ENCODE data around the gene UBE2J2.

Gene UBE2J2

DNA sequence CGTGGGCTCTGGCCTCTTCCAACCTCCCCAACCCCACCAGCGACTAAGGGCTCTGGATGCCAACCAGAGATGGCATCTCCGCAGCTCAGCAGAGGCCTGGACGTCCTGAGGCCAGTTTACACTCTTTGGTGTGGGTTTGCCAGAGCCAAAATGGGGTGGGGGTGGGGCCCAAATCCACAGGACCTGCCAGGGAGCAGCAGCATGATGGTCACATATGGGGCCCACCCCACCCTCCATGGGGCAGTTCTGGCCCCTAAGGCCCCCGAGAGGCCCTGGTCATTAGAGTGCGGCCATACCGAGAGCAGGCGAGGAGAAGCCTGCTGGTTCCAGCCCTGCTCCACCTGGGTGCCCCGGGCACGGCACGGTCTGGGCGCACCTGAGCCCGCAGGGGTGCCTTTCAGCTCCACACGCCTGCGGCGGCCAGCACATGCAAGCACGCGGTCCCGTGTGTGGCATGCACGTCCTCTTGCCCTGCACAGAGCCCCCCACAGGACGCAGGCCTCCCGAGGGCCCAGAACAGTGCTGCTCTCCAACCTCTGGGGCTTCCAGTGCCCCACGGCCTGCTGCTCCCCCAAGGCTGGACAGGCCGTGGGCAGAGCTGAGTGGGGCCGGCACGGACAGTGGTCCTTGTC lies 31.9 kb downstream of the UBE2J2 start:
- no peak for DNase-seq (ENCODE audit: low read depth in 4 of 4, low spot score in 1 of 4)

DNA sequence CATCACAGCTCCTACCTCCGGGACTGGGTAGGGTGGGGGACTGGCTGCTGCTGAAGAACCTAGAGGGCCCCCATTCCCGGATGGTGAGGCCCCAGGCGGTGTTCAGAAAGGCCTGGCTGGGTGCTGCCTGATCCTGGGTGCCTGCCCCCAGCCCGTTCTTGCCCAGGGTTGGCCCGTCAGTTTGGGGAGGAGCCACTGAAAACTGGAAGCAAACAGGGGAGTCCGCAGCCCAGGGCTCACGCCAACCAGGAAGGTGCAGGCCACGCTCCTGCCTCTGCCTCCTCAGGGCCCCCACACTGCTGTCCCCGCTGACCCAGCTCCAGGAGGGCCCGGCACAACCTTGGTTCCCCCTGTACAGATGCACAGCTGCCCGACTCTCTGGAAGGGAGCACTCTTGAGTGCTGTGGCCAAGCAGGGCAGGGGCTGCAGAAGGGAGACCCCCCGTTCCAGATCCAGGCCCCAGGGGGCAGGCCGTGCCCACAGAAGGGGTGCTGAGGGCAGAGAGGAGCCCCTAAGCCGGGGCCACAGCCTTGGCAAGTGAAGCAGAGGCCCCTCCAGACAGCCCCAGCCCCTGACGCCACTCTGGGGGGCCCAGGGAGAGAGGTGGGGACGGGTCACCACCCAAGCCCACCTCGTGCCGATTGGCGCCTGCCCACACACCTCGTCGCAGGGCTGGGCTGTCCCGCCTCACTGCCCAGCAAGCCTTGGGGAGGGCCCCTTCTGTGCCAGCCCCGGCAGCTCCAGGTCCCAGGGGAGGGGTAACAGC lies 32.6 kb downstream of the UBE2J2 start:
- DNase-seq (ENCODE audit: low read depth in 4 of 4, low spot score in 1 of 4), result no peak

DNA sequence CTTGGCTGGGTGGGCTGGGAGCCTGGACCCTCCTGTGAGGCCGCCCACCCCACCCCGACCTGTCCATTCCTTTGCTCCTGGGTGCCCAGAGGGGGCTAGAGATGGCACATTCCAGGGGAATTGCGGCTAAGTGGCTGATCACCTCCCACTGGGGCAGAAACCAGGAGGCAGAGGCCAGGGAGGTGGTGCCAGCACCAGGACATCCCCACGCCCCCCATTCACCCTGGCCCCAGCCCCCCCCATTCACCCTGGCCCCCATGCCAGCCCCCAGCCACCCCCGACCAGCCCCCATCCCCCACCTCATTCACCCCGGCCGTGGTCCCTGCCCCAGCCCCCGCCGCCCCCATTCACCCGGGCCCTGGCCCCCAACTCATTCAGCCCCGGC lies 33.3 kb downstream of the UBE2J2 start:
- no peak for DNase-seq (ENCODE audit: low read depth in 4 of 4, low spot score in 1 of 4)

DNA sequence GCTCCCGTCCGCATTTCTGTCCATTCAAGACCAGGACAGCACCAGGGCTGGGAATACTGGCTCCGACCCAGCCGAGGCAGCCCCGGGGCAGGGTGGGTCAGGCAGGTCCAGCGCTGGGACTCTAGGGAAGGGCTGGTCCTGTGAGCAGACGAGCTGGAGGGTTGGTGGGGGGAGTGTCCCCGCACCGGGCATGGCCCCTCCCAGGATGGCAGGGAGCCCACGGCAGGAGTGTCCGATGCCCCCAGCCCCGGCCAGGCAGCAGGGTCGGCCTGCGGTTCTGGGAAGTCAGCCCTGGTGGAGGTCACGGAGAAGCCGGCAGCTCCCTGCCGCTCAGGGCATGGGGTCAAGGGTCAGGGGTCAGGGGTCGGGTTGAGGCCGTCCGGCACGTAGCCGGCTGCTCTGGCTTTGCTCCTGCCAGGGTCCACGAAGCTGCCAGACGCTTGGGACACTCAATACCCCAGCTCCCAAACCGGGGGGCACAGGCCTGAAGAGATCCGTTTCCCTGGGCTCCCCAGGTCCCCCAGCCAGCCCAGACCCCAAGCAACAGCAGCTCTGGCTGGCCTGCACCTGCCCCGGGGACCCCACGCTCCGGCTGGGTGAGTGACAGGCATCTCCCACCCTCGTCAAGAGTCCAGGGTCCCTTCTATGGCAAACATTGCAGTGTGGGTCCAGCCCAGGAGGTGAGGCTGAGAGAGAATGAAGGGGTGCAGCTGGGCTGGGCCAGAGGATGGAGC lies 33.9 kb downstream of the UBE2J2 start:
- DNase-seq (ENCODE audit: low read depth in 4 of 4, low spot score in 1 of 4), result no peak

DNA sequence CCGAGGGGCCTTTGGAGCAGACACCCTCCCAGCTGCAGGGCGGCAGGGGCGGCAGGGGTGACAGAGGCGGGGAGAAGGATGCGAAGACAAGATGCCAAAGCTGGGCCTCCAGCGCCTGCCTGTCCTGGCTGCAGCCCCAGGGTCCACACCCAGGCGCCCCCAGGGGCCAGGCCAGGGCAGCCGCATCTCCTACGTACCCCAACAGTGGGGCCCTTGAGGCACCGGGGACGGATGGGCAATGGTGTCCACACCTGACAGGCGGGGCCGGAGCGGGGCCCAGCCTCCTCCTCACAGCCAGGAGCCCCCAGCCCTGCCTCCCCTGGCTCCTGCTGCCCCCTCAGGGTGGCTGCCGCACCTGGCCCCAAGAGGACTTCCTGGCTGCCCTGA lies 34.4 kb downstream of the UBE2J2 start:
- DNase-seq (ENCODE audit: low read depth in 4 of 4, low spot score in 1 of 4), result no peak

DNA sequence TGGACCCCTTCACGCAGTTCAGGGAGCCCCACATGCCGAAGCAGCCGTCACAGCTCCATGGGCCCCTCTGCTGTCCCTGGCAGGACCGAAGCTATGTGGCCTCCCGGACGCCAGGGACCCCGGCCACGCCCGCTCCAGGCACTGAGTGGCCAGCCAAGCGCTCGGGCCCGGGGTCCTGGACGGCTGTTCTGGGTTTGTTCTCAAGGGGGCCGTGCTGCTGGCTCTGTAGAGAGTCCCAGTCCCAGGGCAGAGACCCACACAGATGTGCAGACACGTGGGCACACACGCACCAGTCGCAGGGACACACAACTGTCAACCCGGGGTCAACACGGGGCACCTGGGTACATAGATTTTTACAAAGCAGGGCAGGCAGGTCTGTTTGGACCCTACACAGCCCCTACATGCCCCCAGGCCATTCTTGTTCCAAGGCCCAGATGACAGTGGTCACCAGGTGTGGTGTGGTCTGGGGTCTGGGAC lies 34.9 kb downstream of the UBE2J2 start:
- no peak for DNase-seq (ENCODE audit: low read depth in 4 of 4, low spot score in 1 of 4)

DNA sequence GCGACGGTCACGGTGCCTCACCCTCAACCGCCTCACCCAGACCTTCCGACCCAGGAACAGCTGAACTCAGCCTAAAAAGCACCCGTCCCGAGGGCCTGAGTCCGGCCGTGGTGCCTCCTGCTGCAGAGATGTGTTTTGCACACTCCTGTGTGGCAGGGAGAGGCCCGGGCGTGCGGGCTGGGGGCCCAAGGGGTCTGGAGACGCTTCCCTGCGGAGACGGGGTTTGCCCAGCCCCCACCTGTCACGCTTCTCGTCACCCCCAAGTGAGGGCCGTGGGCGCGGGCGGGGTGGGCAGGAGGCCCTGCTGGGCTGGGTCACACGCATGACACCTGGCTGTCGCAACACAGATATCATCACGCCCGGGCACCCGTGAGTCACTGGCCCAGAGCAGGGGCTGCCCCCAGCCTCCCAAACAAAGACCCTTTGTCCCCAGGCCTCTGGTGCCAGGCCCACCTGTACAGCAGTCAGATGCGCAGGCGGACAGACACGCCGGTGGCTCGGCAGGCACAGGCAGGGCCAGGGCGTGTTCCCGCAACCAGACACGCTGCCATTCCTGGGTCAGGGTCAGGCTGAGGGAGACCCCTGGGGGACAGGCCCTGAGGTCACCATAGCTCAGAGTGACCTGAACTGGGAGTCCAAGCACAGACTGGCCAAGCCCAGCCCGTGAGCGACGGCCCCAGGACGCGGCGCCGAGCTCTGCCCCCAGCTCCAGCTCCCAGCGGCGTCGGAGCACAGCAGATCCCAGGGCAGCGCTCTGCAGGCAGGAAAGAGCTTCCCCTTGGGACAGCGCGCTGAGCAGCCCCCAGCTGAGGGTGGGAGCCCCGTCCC lies 35.6 kb downstream of the UBE2J2 start:
- no peak for DNase-seq (ENCODE audit: low read depth in 4 of 4, low spot score in 1 of 4)

DNA sequence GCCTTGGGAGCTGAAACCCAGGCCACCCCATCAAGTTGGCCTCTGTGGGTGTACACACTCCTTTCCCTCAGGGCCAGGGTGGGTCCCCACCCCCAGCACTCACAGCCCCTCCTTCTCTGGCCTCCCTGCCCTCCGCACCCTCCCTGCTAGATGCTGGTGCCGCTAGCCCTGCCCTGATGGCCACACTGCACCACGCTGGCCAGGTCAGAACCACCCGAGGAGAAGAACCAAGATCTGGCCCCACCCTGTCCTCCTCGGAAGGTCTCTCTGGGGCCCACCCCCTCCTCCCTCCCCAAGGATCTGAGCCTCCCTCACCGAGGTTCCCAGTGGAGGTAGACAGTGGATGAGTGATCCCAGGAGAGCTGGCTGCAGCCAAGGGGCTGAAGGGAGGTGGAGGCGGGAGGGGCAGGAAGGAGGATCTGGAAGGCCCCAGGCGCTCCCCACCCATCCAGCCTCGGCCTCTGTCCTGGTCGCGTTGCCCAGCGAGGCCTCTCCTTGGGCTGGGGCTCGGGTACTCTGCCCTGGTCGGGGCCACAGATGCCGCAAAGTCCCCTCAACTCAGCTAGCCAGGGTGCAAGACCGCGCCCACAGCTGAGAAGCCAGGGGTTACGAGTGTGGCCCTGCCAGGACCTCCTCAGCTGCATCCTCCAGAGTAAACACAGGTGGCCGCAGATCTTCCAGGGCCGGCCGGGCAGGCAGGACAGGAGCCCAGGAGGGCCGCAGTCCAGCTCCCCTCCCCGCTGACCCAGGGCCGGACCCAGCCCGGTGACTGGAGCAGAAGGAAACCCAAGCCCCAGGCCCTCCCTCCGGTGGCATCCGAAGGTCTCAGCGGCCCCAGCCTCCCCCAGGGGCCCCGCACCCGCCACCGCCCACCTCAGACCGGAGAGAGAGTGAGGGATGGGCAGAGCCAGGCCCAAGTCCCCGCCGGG lies 36.4 kb downstream of the UBE2J2 start:
- no peak for DNase-seq (ENCODE audit: low read depth in 4 of 4, low spot score in 1 of 4)

DNA sequence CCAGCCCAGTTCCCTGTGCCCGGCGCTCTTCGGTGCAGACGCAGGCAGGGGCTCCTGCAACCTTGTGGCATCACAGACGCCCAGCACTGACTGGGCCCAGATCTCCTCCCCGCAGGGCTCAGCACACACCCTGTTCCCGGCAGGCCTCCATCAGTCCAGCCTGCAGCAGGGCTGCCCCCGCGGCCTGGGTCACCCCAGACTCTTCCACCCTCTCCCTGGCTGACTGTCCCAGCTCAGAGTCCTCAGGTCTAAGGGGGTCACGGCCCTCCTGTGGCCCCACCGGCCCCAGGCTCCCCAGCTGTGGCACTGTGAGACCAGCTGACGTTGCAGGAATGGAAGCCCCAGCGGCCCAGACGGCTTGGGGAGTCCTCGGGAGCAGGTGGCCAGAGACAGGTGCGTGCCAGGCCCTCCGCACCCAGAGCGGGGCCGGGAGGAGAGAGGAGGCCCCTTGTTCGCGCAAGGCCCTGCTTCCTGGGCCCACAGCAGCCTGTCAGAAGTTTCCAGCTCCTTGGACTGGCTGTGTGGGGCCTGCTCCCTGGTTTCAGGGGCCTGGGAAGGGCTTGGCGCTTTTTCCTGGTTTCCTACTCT lies 37.4 kb downstream of the UBE2J2 start:
- DNase-seq (ENCODE audit: low read depth in 4 of 4, low spot score in 1 of 4), result no peak

DNA sequence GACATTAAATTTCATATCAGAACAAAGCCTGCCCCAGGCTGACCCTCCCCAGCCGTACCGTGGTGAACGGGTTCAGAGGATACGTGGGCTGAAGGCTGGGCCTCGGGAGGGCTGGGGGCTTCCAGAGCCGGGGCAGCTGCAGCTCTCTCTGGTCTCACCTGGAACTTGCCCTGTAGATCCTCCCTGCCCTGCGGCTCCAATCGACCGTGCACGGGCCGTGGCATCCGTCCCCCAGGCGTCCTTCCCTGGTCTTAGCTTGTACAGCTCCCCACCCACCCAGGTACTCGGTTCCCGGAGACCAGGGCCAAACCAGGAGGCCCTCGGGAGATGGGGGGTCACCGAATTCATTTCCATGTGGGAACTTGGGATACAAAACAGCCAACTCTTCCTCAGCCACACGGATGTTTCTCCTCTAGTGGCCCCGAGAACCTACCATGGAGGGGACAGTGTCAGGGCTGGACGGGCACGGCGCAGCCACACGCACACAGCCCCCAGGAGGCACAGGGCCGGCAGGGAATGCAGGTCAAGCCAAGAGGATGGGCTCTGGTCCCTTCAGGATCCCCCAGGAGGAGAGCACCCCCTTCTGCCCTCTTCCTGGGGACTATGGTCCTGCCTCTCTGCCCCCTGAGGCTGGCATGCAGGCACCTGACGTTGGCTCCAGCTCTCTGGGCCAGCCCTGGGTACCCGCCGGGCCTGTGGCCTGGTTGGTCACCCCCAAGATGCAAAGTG lies 38.5 kb downstream of the UBE2J2 start:
- DNase-seq (ENCODE audit: low read depth in 4 of 4, low spot score in 1 of 4), result no peak

DNA sequence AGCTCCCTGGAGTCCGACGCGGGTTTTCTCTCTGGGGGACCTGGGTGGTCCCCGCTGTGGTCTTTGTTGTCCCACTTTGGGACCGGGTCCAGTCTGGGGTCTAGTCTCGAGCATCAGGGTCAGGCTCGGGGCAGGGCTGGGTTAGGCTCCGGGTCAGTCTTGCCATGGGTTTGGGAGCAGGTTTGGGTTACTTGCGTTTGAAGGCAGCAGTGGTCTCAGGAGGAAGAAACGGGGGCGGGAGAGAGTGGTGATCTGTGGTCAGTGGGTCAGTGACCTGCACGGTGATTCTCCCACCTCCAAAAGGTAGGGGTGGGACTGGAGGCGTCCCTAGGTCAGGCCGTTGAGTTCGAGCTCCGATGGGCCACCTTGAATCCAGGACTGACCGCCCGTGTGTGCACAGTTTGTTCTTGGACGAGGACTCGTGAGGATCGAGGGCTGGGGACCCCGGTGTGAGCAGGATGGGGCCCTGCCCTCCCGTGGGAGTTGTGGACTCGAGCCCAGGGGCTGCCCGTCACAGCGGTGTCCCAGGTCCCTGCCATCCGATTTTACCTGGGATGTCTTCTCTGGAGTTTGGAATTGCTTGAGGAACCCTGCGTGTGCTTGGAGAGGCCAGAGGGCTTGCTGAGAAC lies 39.4 kb downstream of the UBE2J2 start:
- no peak for DNase-seq (ENCODE audit: low read depth in 4 of 4, low spot score in 1 of 4)

DNA sequence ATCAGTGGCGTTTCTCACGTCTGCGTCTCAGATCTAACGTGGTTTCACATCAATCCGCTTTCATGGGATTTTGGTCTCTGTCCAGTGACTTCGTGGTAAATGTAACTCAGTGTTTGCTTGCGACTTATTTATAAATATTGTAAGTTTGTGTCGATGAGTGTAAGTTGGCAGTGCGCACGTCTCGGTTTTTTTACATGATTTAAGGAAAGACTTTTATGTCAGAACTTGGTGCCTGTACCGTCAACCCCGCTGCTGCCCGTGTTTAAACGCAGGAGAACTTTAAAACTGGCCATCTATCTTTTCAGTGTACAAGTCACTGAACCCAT lies 40.1 kb downstream of the UBE2J2 start:
- DNase-seq (ENCODE audit: low read depth in 4 of 4, low spot score in 1 of 4), result no peak

DNA sequence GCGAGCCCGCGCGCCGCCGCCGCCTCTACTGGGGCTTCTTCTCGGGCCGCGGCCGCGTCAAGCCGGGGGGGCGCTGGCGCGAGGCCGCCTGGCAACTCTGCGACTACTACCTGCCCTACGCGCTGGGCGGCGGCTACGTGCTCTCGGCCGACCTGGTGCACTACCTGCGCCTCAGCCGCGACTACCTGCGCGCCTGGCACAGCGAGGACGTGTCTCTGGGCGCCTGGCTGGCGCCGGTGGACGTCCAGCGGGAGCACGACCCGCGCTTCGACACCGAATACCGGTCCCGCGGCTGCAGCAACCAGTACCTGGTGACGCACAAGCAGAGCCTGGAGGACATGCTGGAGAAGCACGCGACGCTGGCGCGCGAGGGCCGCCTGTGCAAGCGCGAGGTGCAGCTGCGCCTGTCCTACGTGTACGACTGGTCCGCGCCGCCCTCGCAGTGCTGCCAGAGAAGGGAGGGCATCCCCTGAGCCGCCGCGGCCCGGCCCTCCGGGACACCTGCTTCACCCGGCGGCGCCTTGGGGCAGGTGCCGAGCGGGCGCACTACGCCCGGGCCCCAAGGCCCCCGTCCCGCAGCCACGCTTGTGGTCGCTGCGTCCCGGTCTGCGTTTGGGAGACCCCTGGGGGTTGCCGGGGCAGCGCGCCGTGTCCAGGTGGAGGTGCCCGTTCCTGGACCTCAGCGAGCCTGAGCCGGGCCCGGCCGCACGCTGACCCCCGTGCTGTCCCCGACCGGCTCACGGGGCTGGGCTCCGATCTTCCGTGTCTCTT lies 40.7 kb downstream of the UBE2J2 start:
- DNase-seq (ENCODE audit: low read depth in 4 of 4, low spot score in 1 of 4), result no peak

DNA sequence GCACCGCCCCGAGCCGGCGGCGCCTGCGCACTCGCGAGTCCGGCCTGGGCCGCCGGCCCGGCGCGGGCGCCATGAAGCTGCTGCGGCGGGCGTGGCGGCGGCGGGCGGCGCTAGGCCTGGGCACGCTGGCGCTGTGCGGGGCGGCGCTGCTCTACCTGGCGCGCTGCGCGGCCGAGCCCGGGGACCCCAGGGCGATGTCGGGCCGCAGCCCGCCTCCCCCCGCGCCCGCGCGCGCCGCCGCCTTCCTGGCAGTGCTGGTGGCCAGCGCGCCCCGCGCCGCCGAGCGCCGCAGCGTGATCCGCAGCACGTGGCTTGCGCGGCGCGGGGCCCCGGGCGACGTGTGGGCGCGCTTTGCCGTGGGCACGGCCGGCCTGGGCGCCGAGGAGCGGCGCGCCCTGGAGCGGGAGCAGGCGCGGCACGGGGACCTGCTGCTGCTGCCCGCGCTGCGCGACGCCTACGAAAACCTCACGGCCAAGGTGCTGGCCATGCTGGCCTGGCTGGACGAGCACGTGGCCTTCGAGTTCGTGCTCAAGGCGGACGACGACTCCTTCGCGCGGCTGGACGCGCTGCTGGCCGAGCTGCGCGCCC lies 41.4 kb downstream of the UBE2J2 start, which contains the start of gene B3GALT6:
Gene B3GALT6, plus strand, starts transcription at position 30 of the 588 bp plus-strand sequence. Its CDS starts 42 bp downstream, at position 72.
- peak in 1 of 4 experiments; percentile 38 for DNase-seq (ENCODE audit: low read depth in 4 of 4, low spot score in 1 of 4)

DNA sequence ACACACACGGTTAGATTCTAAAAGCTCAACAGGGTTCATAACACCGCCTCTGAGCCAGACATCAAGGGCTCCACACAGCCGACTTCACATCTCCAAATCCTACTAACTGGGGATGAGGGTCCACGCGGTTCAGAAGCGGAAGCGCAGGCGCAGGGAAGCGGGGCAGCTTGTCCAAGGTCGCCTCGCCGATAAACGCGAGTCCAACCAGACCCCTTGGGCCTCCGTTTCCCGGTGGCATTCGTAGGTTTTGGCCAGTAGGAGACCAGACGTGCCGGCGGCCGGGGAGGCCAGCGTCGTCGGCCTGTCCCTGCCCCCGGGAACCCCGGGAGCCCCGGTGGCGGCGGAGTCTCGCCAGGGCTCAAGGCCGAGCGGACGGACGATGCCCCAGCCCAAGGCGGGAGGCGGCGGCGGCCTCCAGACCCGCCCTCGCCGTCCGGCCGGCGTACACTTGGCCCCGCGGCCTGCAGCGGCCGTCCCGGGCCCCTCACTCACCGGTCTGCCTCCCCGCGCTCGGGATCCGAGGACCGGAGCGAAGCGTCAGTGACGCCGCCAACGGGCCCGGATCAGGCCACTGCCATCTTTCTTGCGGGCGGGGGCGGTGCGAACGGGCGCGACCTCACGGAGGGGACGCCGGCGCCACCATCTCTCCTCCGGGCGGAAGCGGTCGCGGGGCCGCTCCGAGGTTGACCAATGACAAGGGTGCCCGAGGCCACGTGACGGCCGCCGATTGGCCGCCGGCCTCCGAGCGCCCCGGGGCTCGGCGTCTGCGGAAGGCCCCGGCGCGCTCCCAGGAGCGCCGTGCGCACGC lies 42.0 kb downstream of the UBE2J2 start, which contains the start of gene SDF4:
Gene SDF4, minus strand, starts transcription at position 602 of the 808 bp plus-strand sequence. CDS start 3,229 bp downstream, outside the sequence.
- peak; percentile 86 to 95 (median 93) for DNase-seq (ENCODE audit: low read depth in 4 of 4, low spot score in 1 of 4)

DNA sequence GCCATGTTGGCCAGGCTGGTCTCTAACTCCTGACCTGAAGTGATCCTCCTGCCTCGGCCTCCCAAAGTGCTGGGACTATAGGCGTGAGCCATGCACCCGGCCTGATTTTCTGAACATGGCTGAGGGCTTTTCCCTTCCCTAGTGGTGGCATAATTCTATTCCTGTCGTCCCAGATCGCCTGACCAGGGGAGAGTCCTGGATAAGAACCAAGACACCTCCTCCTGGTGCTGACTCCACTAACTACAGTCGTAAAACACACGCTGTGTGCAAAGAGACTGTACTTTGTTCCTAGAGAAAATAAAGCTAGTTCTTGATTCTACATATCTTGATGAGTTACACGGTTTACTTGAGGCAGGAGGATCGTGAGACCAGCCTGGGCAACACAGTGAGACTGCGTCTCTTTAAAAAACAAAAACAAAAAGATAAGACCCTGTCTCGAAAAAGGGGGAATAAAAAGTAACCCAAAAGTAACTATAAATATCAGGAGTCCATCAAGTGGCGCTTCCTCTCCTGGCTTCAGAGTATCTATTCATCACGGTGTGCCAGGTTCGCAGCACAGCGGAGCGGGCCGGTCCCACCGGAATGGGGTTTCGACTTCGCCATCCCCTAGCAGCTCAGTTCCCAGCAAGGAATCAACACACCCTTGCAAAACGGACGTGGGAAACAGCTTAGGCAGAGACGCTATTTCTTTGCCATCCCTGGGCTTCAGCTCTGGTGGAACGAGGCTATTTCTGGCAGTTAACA lies 42.8 kb downstream of the UBE2J2 start:
- DNase-seq (ENCODE audit: low read depth in 4 of 4, low spot score in 1 of 4), result no peak
